ENCODE measurements around the gene ZNF496.

The ZNF496 gene

GRCh38 chr1:247332215-247332622, 552 bp upstream of the ZNF496 start:
- no peak overlapping the region for H3K27ac Mint-ChIP-seq (ENCODE audit: low read depth)

GRCh38 chr1:247331172-247331524, 519 bp downstream of the ZNF496 start:
- H3K9me3 Mint-ChIP-seq = no peaks in the 10 kb centered on the region
- peak overlapping the region; percentile 86 for H3K27ac Mint-ChIP-seq (ENCODE audit: low read depth)
- ATAC-seq (replicated peaks; ENCODE audit: extremely low read depth, poor library complexity, severe bottlenecking) (peak; percentile 61), DNase-seq (ENCODE audit: low spot score in 2 of 2) (peak; percentile 30 to 42)
- no peaks in the 10 kb centered on the region for H3K27me3 Mint-ChIP-seq
- H3K4me3 Mint-ChIP-seq = peak overlapping the region; percentile 94
- H3K4me1 Mint-ChIP-seq = peaks cover 39% of the 10 kb centered on the region
- H3K36me3 Mint-ChIP-seq (ENCODE audit: insufficient read depth) = peaks cover 6% of the 10 kb centered on the region

More at GRCh38 chr1:247332215-247332622, 552 bp upstream of the ZNF496 start:
- Mint-ChIP-seq H3K27me3 (no peaks in the 10 kb centered on the region), H3K4me1 (peaks cover 34% of the 10 kb centered on the region), H3K9me3 (no peaks in the 10 kb centered on the region), H3K4me3 (peak overlapping the region; percentile 94), H3K36me3 (ENCODE audit: insufficient read depth) (peaks cover 6% of the 10 kb centered on the region)
- no peak for DNase-seq (ENCODE audit: low spot score in 2 of 2)
- peak; percentile 38 for ATAC-seq (replicated peaks; ENCODE audit: extremely low read depth, poor library complexity, severe bottlenecking)

- DNase-seq (ENCODE audit: low spot score in 2 of 2) = no peak
- H3K36me3 Mint-ChIP-seq (ENCODE audit: insufficient read depth) = peaks cover 6% of the 10 kb centered on the region
- H3K27ac Mint-ChIP-seq (ENCODE audit: low read depth) = peak overlapping the region; percentile 86
- H3K4me1 Mint-ChIP-seq = peaks cover 39% of the 10 kb centered on the region
- no peaks in the 10 kb centered on the region for H3K27me3 Mint-ChIP-seq
- peak overlapping the region; percentile 94 for H3K4me3 Mint-ChIP-seq
- H3K9me3 Mint-ChIP-seq = no peaks in the 10 kb centered on the region
- ATAC-seq (replicated peaks; ENCODE audit: extremely low read depth, poor library complexity, severe bottlenecking) = no peak
Measured at GRCh38 chr1:247330548-247331171, 1.0 kb downstream of the ZNF496 start.

- H3K27ac Mint-ChIP-seq (ENCODE audit: low read depth) = no peak overlapping the region
- H3K36me3 Mint-ChIP-seq (ENCODE audit: insufficient read depth) = peaks cover 8% of the 10 kb centered on the region
- no peaks in the 10 kb centered on the region for H3K9me3 Mint-ChIP-seq
- H3K27me3 Mint-ChIP-seq = no peaks in the 10 kb centered on the region
- H3K4me1 Mint-ChIP-seq = peaks cover 33% of the 10 kb centered on the region
- DNase-seq (ENCODE audit: low spot score in 2 of 2) (no peak), ATAC-seq (replicated peaks; ENCODE audit: extremely low read depth, poor library complexity, severe bottlenecking) (no peak)
- peak overlapping the region; percentile 94 for H3K4me3 Mint-ChIP-seq
Measured at GRCh38 chr1:247329097-247329617, 2.5 kb downstream of the ZNF496 start.

- Mint-ChIP-seq H3K27me3 (no peaks in the 10 kb centered on the region), H3K27ac (ENCODE audit: low read depth) (no peak overlapping the region), H3K4me1 (peaks cover 27% of the 10 kb centered on the region), H3K4me3 (no peak overlapping the region), H3K9me3 (no peaks in the 10 kb centered on the region), H3K36me3 (ENCODE audit: insufficient read depth) (peaks cover 8% of the 10 kb centered on the region)
- no peak for DNase-seq (ENCODE audit: low spot score in 2 of 2)
- ATAC-seq (replicated peaks; ENCODE audit: extremely low read depth, poor library complexity, severe bottlenecking) = no peak
Measured at GRCh38 chr1:247328311-247328710, 3.4 kb downstream of the ZNF496 start.

- no peak overlapping the region for H3K27ac Mint-ChIP-seq (ENCODE audit: low read depth)
- H3K4me3 Mint-ChIP-seq = no peak overlapping the region
- ATAC-seq (replicated peaks; ENCODE audit: extremely low read depth, poor library complexity, severe bottlenecking) (no peak), DNase-seq (ENCODE audit: low spot score in 2 of 2) (no peak)
- H3K9me3 Mint-ChIP-seq = no peaks in the 10 kb centered on the region
- peaks cover 6% of the 10 kb centered on the region for H3K36me3 Mint-ChIP-seq (ENCODE audit: insufficient read depth)
- peaks cover 20% of the 10 kb centered on the region for H3K4me1 Mint-ChIP-seq
- H3K27me3 Mint-ChIP-seq = no peaks in the 10 kb centered on the region
Measured at GRCh38 chr1:247326411-247327130, 5.1 kb downstream of the ZNF496 start.

GRCh38 chr1:247324923-247325322, 6.7 kb downstream of the ZNF496 start:
- Mint-ChIP-seq H3K9me3 (no peaks in the 10 kb centered on the region), H3K4me1 (peaks cover 6% of the 10 kb centered on the region), H3K36me3 (ENCODE audit: insufficient read depth) (peaks cover 10% of the 10 kb centered on the region), H3K27me3 (no peaks in the 10 kb centered on the region), H3K27ac (ENCODE audit: low read depth) (no peak overlapping the region), H3K4me3 (no peak overlapping the region)
- ATAC-seq (replicated peaks; ENCODE audit: extremely low read depth, poor library complexity, severe bottlenecking) = no peak
- no peak for DNase-seq (ENCODE audit: low spot score in 2 of 2)

GRCh38 chr1:247324204-247324787, 7.4 kb downstream of the ZNF496 start:
- H3K4me1 Mint-ChIP-seq = peaks cover 4% of the 10 kb centered on the region
- H3K27me3 Mint-ChIP-seq = no peaks in the 10 kb centered on the region
- no peak overlapping the region for H3K27ac Mint-ChIP-seq (ENCODE audit: low read depth)
- H3K36me3 Mint-ChIP-seq (ENCODE audit: insufficient read depth) = peaks cover 10% of the 10 kb centered on the region
- H3K9me3 Mint-ChIP-seq = no peaks in the 10 kb centered on the region
- DNase-seq (ENCODE audit: low spot score in 2 of 2) (no peak), ATAC-seq (replicated peaks; ENCODE audit: extremely low read depth, poor library complexity, severe bottlenecking) (no peak)
- no peak overlapping the region for H3K4me3 Mint-ChIP-seq

GRCh38 chr1:247322849-247323586, 8.6 kb downstream of the ZNF496 start:
- H3K27ac Mint-ChIP-seq (ENCODE audit: low read depth) = peak overlapping the region; percentile 46

GRCh38 chr1:247322442-247322841, 9.2 kb downstream of the ZNF496 start:
- Mint-ChIP-seq H3K9me3 (no peaks in the 10 kb centered on the region), H3K27me3 (no peaks in the 10 kb centered on the region), H3K4me1 (peaks cover 4% of the 10 kb centered on the region), H3K36me3 (ENCODE audit: insufficient read depth) (peaks cover 10% of the 10 kb centered on the region), H3K4me3 (no peak overlapping the region), H3K27ac (ENCODE audit: low read depth) (no peak overlapping the region)
- DNase-seq (ENCODE audit: low spot score in 2 of 2) = no peak
- ATAC-seq (replicated peaks; ENCODE audit: extremely low read depth, poor library complexity, severe bottlenecking) = no peak

More at GRCh38 chr1:247322849-247323586, 8.6 kb downstream of the ZNF496 start:
- DNase-seq (ENCODE audit: low spot score in 2 of 2) = no peak
- no peaks in the 10 kb centered on the region for H3K9me3 Mint-ChIP-seq
- peaks cover 4% of the 10 kb centered on the region for H3K4me1 Mint-ChIP-seq
- peak; percentile 6 for ATAC-seq (replicated peaks; ENCODE audit: extremely low read depth, poor library complexity, severe bottlenecking)
- no peaks in the 10 kb centered on the region for H3K27me3 Mint-ChIP-seq
- no peak overlapping the region for H3K4me3 Mint-ChIP-seq
- H3K36me3 Mint-ChIP-seq (ENCODE audit: insufficient read depth) = peaks cover 10% of the 10 kb centered on the region

GRCh38 chr1:247317702-247318101, 14.0 kb downstream of the ZNF496 start:
- no peak overlapping the region for H3K4me3 Mint-ChIP-seq
- peaks cover 10% of the 10 kb centered on the region for H3K36me3 Mint-ChIP-seq (ENCODE audit: insufficient read depth)
- peaks cover 5% of the 10 kb centered on the region for H3K4me1 Mint-ChIP-seq
- H3K27me3 Mint-ChIP-seq = no peaks in the 10 kb centered on the region
- ATAC-seq (replicated peaks; ENCODE audit: extremely low read depth, poor library complexity, severe bottlenecking) (no peak), DNase-seq (ENCODE audit: low spot score in 2 of 2) (no peak)
- no peak overlapping the region for H3K27ac Mint-ChIP-seq (ENCODE audit: low read depth)
- H3K9me3 Mint-ChIP-seq = no peaks in the 10 kb centered on the region

GRCh38 chr1:247316590-247317197, 15.0 kb downstream of the ZNF496 start:
- Mint-ChIP-seq H3K4me3 (no peak overlapping the region), H3K9me3 (no peaks in the 10 kb centered on the region), H3K4me1 (peaks cover 5% of the 10 kb centered on the region), H3K36me3 (ENCODE audit: insufficient read depth) (peaks cover 8% of the 10 kb centered on the region), H3K27me3 (no peaks in the 10 kb centered on the region), H3K27ac (ENCODE audit: low read depth) (peak overlapping the region; percentile 36)
- ATAC-seq (replicated peaks; ENCODE audit: extremely low read depth, poor library complexity, severe bottlenecking) (no peak), DNase-seq (ENCODE audit: low spot score in 2 of 2) (no peak)

All from central memory CD8-positive, alpha-beta T cell (primary cell).